Astrocyte (in vitro differentiated cells and primary cell): ENCODE data around the gene DTNB. TPM values are rescaled to one million over a fixed set of nuclear protein-coding genes. Genes with fewer than 3 reads are reported as not detected.

Source experiments
- DNase-seq: peaks from one replicate; pipeline ENCODE4 v3.0.0-alpha.2; 2010; ENCODE audit warnings: low read depth
- FAIRE-seq: peaks from 2 replicates; lab custom pipeline; 2011; peaks lifted over from hg19 to GRCh38; lab: Jason Lieb, UNC
- H2AFZ ChIP-seq: 2 replicates; pipeline ENCODE4 v1.6.0; 2012; ENCODE audit warnings: low read depth, low read length, inconsistent platforms
- H3K27ac ChIP-seq: 2 replicates; pipeline ENCODE4 v1.5.1; 2011; ENCODE audit warnings: low read depth, low read length, inconsistent platforms
- H3K27me3 ChIP-seq: 2 replicates; pipeline ENCODE4 v1.6.0; 2011; ENCODE audit warnings: low read length, inconsistent platforms; ENCODE audit not compliant: insufficient read depth
- H3K36me3 ChIP-seq: 2 replicates; pipeline ENCODE4 v1.5.1; 2011; ENCODE audit warnings: low read length, inconsistent platforms; ENCODE audit not compliant: insufficient read depth
- H3K4me1 ChIP-seq: 2 replicates; pipeline ENCODE4 v1.5.1; 2011; ENCODE audit warnings: low read length, inconsistent platforms; ENCODE audit not compliant: insufficient read depth
- H3K4me2 ChIP-seq: 2 replicates; pipeline ENCODE4 v1.6.0; 2012; ENCODE audit warnings: low read length, inconsistent platforms
- H3K4me3 ChIP-seq: 2 replicates; pipeline ENCODE4 v1.5.1; 2011; ENCODE audit warnings: low read depth, mild to moderate bottlenecking, low read length, inconsistent platforms; ENCODE audit not compliant: insufficient read depth
- H3K79me2 ChIP-seq: 2 replicates; pipeline ENCODE4 v1.6.0; 2012; ENCODE audit warnings: mild to moderate bottlenecking, low read length, inconsistent platforms; ENCODE audit not compliant: insufficient read depth
- H3K9ac ChIP-seq: 2 replicates; pipeline ENCODE4 v1.6.0; 2012; ENCODE audit warnings: mild to moderate bottlenecking, low read length, inconsistent platforms
- H3K9me3 ChIP-seq: 2 replicates; pipeline ENCODE4 v1.5.1; 2012; ENCODE audit warnings: low read depth, mild to moderate bottlenecking, low read length, inconsistent platforms; ENCODE audit not compliant: insufficient read depth
- H4K20me1 ChIP-seq: 2 replicates; pipeline ENCODE4 v1.6.0; 2012; ENCODE audit warnings: low read length, inconsistent platforms; ENCODE audit not compliant: insufficient read depth
- H3K27ac Mint-ChIP-seq: one replicate; pipeline ENCODE4 v1.8.0; 2021; ENCODE audit warnings: mild to moderate bottlenecking, mixed read lengths; ENCODE audit not compliant: unreplicated experiment
- H3K27me3 Mint-ChIP-seq: one replicate; pipeline ENCODE4 v1.8.0; 2021; ENCODE audit warnings: low read depth, mixed read lengths; ENCODE audit not compliant: unreplicated experiment
- H3K36me3 Mint-ChIP-seq: one replicate; pipeline ENCODE4 v1.8.0; 2021; ENCODE audit warnings: low read depth, mixed read lengths; ENCODE audit not compliant: unreplicated experiment
- H3K4me1 Mint-ChIP-seq: one replicate; pipeline ENCODE4 v1.8.0; 2021; ENCODE audit warnings: low read depth, mixed read lengths; ENCODE audit not compliant: unreplicated experiment
- H3K4me3 Mint-ChIP-seq: one replicate; pipeline ENCODE4 v1.8.0; 2021; ENCODE audit warnings: mild to moderate bottlenecking, moderate library complexity, mixed read lengths; ENCODE audit not compliant: unreplicated experiment
- H3K9me3 Mint-ChIP-seq: one replicate; pipeline ENCODE4 v1.8.0; 2021; ENCODE audit warnings: mild to moderate bottlenecking, mixed read lengths; ENCODE audit not compliant: unreplicated experiment
- CTCF ChIP-seq: IDR thresholded peaks from 2 replicates; pipeline ENCODE4 v1.5.1; 2011; ENCODE audit warnings: low read depth, mild to moderate bottlenecking, inconsistent platforms, low read length, moderate library complexity; ENCODE audit not compliant: insufficient read depth
- EZH2 ChIP-seq: IDR thresholded peaks from 2 replicates; pipeline ENCODE4 v1.6.1; 2012; ENCODE audit warnings: mild to moderate bottlenecking, low read length, inconsistent platforms; ENCODE audit not compliant: insufficient read depth
- total RNA-seq: library from RNA; stranded (reverse); gene quantifications from 2 replicates; pipeline ENCODE4 v1.2.1, GENCODE V29; 2021

The DTNB gene
- total RNA-seq, 1 donor from 2014 or later, result 5.1 TPM

- DNase-seq (no peak), FAIRE-seq (no peak)
- H3K27ac ChIP-seq, result no peak overlapping the region
- Mint-ChIP-seq H3K9me3 (peaks cover 2% of the 10 kb centered on the region), H3K4me1 (peaks cover 4% of the 10 kb centered on the region), H3K27ac (no peak overlapping the region), H3K36me3 (no peaks in the 10 kb centered on the region), H3K27me3 (no peaks in the 10 kb centered on the region), H3K4me3 (no peak overlapping the region)
- H2AFZ ChIP-seq, result no peak overlapping the region
- H3K27me3 ChIP-seq, result no peaks in the 10 kb centered on the region
- H3K36me3 ChIP-seq, result no peaks in the 10 kb centered on the region
- H3K4me3 ChIP-seq, result no peak overlapping the region
- no peaks in the 10 kb centered on the region for H3K79me2 ChIP-seq
- H4K20me1 ChIP-seq, result no peaks in the 10 kb centered on the region
- H3K4me1 ChIP-seq, result peaks cover 8% of the 10 kb centered on the region
- H3K9me3 ChIP-seq, result no peaks in the 10 kb centered on the region
- no peak overlapping the region for H3K4me2 ChIP-seq
- TF ChIP-seq CTCF (no peak), EZH2 (no peak)
- no peak overlapping the region for H3K9ac ChIP-seq
Observed at GRCh38 chr2:25517701-25518100, 155.7 kb downstream of the DTNB start.

- H3K4me3 Mint-ChIP-seq, result no peak overlapping the region
- H3K9me3 Mint-ChIP-seq, result peaks cover 2% of the 10 kb centered on the region
- H2AFZ ChIP-seq, result no peak overlapping the region
- TF ChIP-seq CTCF, result no peak
- TF ChIP-seq EZH2, result no peak
- no peaks in the 10 kb centered on the region for H3K79me2 ChIP-seq
- no peaks in the 10 kb centered on the region for H3K27me3 ChIP-seq
- no peak overlapping the region for H3K27ac Mint-ChIP-seq
- DNase-seq (no peak), FAIRE-seq (no peak)
- H3K9ac ChIP-seq, result no peak overlapping the region
- no peak overlapping the region for H3K4me3 ChIP-seq
- H3K36me3 ChIP-seq, result no peaks in the 10 kb centered on the region
- H3K27me3 Mint-ChIP-seq, result no peaks in the 10 kb centered on the region
- H3K9me3 ChIP-seq, result no peaks in the 10 kb centered on the region
- H3K4me1 Mint-ChIP-seq, result peaks cover 4% of the 10 kb centered on the region
- no peaks in the 10 kb centered on the region for H3K36me3 Mint-ChIP-seq
- H3K4me1 ChIP-seq, result peaks cover 4% of the 10 kb centered on the region
- H3K4me2 ChIP-seq, result no peak overlapping the region
- no peaks in the 10 kb centered on the region for H4K20me1 ChIP-seq
- H3K27ac ChIP-seq, result no peak overlapping the region
Observed at GRCh38 chr2:25514043-25514637, 159.2 kb downstream of the DTNB start.

GRCh38 chr2:25512707-25513106, 160.7 kb downstream of the DTNB start:
- no peak overlapping the region for H3K27ac ChIP-seq
- H3K36me3 Mint-ChIP-seq, result no peaks in the 10 kb centered on the region
- no peak overlapping the region for H3K4me2 ChIP-seq
- no peak overlapping the region for H3K4me3 ChIP-seq
- no peaks in the 10 kb centered on the region for H3K27me3 ChIP-seq
- no peaks in the 10 kb centered on the region for H3K36me3 ChIP-seq
- H2AFZ ChIP-seq, result no peak overlapping the region
- H3K4me1 ChIP-seq, result peaks cover 4% of the 10 kb centered on the region
- H3K4me1 Mint-ChIP-seq, result peaks cover 4% of the 10 kb centered on the region
- no peaks in the 10 kb centered on the region for H3K9me3 ChIP-seq
- no peak overlapping the region for H3K4me3 Mint-ChIP-seq
- H3K9me3 Mint-ChIP-seq, result peaks cover 2% of the 10 kb centered on the region
- FAIRE-seq, result no peak
- no peak overlapping the region for H3K9ac ChIP-seq
- no peaks in the 10 kb centered on the region for H3K27me3 Mint-ChIP-seq
- TF ChIP-seq CTCF (no peak), EZH2 (no peak)
- H4K20me1 ChIP-seq, result no peaks in the 10 kb centered on the region
- DNase-seq, result peak; percentile 34
- H3K79me2 ChIP-seq, result no peaks in the 10 kb centered on the region
- no peak overlapping the region for H3K27ac Mint-ChIP-seq
